GM21515 (cell line): ENCODE results near the gene AP4B1.
"Not testable (repeated sequence)": the region's sequence is repeated elsewhere in the genome, so short reads cannot be mapped to it uniquely, and the experiment has no call there.

ENCODE experiments used
- ATAC-seq: cut with Tn5 transposase; IDR thresholded peaks from one replicate; pipeline ENCODE4 v1.9.1; 2021; ENCODE audit not compliant: unreplicated experiment

The AP4B1 gene

GRCh38 chr1:113904674-113905434 is at the start of gene AP4B1, which contains the start of gene DCLRE1B:
TSS of gene AP4B1 (minus strand) at chr1:113904799. CDS start at chr1:113904717, 82 bp downstream.
TSS of gene DCLRE1B (plus strand) at chr1:113905326. CDS start at chr1:113905587, 261 bp downstream.
- ATAC-seq: peak; percentile 88

DNA sequence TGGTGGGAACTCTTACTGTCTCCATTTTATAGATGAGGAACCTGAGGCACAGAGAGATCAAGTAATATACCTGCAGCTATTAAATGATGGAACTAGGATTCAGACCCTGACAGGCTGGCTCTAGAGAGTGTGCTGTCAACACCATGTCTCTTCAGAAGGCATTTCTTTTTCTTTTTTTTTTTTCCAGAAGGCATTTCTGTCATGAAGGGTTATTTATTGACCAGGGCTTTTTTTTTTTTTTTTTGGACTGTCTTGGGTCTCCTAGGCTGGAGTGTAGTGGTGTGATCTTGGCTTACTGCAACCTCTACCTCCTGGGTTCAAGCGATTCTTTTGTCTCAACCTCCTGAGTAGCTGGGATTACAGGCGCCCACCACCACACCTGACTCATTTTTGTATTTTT is 47.1 kb upstream of the AP4B1 start:
- ATAC-seq: no peak

DNA sequence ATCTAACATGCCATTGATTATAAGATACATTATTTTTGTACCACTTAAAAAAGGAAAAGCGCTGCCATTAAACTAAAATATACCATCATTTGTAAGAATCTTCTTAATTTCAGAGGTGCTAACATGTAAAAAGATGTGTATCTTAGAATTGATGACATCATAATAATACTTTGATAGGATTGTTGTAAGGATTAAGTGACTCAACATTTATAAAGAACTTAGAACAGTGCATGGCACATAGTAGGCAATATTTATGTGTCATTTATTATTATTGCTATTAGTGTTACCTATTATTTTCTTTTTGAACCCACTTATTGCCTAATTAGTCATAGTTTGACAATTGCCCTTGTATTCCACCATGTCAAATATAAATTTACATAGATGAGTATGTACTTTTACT is 46.3 kb upstream of the AP4B1 start:
- ATAC-seq: no peak

GRCh38 chr1:113949007-113949406 is 44.4 kb upstream of the AP4B1 start:
- no peak for ATAC-seq

DNA sequence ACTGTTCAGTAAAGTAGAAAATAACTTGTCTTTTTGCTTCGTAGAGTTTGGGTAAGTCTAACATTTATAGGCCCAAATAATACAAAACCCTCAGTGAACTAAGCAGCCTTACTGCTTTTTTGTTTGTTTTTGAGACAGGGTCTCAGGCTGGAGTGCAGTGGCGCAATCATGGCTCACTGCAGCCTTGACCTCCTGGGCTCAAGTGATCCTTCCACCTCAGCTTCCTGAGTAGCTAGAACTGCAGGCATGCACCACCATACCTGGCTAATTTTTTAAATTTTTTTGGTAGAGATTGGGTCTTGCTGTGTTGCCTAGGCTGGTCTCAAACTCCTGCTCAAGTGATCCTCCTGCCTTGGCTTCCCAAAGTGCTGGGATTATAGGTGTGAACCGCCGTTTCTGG is 43.6 kb upstream of the AP4B1 start:
- not testable (repeated sequence) for ATAC-seq

DNA sequence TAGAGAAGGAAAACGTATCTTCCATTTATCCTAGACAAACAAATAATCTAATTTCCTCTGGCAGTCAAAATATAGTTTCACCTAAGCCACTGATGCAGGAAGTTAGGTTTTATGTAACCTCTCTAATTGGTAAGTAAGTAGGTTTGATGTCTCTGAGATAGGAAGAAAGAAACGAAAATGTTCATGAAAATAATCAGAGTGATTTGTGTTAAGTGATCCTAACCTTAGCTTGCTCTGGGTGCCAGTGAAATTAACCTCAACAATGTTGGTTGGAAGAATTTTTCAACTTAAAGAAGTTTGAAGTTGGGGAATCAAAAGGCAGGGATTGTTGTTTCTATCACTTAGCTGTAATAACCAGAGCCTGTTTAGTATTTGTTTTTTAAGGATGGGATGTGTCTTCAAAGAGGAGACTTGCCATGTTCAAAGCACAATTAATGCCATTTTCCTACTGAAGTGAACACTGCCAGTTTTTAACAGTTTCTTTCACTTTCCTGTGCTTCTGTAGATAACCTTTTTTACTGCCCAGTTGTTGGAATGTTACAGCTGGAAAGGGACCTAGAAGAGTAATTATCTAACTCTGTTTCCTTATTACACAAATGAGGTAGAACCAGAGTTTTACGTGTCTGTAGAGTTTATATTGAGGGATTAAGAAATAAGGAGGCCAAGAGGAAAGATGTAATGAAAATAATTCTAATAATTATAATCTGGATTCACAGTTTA is 42.9 kb upstream of the AP4B1 start:
- no peak for ATAC-seq

GRCh38 chr1:113946678-113947387 is 42.2 kb upstream of the AP4B1 start:
- no peak for ATAC-seq

- ATAC-seq: no peak
Observed at GRCh38 chr1:113946112-113946511, 41.5 kb upstream of the AP4B1 start.

DNA sequence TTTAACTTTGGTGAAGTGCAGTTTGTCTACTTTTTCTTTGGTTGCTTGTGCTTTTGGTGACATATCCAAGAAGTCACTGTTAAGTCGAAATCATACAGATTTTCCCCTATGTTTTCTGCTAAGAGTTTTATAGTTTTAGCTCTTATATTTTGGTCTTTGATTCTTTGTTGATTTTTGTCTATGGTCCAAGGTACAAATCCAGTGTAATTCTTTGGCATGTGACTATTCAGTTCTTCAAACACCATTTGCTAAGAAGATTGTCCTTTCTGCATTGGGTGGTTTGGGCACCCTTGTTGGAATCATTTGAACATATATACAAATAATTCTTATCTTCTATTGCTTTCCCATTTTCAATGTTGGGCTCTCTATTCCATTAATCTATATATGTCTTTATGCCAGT is 40.7 kb upstream of the AP4B1 start:
- ATAC-seq: no peak

DNA sequence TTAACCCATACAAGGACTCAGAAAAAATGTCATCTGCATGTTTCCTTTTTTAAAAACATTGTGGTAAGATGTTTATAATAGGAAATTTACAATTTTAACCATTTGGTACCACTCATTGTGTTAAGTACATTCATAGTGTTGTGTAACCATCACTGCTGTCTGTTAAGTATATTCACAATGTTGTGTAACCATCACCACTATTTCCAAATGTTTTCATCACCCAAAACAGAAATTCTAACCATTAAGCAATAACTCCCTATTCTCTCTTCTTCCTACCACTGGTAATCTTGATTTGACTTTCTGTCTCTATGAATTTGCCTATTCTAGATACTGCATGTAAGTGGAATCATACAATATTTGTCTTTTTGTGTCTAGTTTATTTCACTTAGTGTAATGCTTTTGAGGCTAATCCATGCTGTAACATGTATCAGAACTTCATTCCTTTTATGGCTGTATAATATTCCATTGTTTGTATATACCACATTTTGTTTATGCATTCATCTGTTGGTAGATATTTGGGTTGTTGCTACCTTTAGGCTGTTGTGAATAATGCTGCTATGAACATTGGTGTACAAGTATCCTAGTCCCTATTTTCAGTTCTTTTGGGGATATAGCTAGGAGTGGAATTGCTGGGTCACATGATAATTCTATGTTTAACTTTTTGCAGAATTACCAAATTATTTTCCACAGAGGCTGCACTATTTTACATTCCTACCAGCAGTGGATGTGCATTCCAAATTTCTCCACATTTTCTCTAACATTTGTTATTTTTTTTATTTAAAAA is 38.6 kb upstream of the AP4B1 start:
- ATAC-seq: no peak

GRCh38 chr1:113942527-113942926 is 37.9 kb upstream of the AP4B1 start:
- no peak for ATAC-seq

- ATAC-seq: no peak
Observed at GRCh38 chr1:113941245-113941559, 36.6 kb upstream of the AP4B1 start.

- peak; percentile 54 for ATAC-seq
Observed at GRCh38 chr1:113940365-113941244, 36.0 kb upstream of the AP4B1 start.

- ATAC-seq: no peak
Observed at GRCh38 chr1:113938192-113938591, 33.6 kb upstream of the AP4B1 start.

- ATAC-seq: no peak
Observed at GRCh38 chr1:113937146-113937545, 32.5 kb upstream of the AP4B1 start.

DNA sequence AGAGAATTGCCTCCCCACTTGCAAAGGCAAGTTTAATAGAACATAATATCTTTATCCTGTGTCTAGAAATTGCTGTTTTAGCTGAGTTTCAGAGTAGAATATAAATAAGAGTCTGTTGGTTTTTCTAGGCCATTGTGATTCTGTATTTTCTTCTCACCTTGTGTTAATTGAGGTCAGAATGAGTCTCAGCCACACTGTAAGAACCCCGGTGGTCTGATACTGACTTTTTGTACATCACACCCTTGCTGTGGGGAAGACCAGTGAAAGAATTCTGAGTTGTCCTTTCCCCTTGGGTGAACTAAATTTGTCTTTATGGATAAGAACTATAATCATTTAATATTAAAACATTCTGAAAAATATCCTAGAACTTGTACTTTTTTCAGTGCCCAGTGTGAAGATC is 31.4 kb upstream of the AP4B1 start:
- no peak for ATAC-seq

DNA sequence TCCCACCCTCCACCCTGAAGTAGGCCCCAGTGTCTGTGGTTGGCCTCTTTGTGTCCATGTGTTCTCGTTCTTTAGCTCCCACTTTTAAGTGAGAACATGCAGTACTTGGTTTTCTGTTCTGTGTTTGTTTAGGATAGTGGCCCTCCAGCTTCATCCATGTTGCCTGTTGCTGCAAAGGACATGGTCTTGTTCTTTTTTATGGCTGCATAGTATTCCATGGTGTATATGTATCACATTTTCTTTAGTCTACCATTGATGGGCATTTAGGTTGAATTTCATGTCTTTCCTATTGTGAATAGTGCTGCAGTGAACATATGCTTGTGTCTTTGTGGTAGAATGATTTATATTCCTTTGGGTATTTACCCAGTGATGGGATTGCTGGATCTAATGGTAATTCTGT is 30.6 kb upstream of the AP4B1 start:
- ATAC-seq: no peak

DNA sequence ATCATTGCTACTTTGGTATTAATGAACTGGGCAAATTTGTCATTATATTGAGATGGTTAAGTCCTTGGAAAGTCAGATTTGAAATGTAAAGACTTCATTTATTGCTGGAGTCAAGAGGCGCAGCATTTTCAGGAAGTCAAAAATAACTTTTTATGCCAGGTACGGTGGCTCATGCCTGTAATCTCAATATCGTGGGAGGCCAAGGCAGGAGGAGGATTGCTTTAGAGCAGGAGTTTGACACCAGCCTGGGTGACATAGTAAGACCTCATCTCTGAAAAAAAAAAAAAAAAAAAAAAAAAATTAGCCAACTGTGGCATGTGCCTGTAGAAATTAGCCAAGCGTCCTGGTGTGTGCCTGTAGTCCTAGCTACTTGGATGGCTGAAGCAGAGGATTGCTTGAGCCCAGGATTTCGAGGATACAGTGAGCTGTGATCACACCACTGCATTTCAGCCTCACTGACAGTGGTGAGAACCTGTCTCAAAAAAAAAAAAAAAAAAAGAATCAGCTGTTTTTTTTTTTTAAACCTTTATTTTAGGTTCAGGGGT is 30.0 kb upstream of the AP4B1 start:
- ATAC-seq: no peak

DNA sequence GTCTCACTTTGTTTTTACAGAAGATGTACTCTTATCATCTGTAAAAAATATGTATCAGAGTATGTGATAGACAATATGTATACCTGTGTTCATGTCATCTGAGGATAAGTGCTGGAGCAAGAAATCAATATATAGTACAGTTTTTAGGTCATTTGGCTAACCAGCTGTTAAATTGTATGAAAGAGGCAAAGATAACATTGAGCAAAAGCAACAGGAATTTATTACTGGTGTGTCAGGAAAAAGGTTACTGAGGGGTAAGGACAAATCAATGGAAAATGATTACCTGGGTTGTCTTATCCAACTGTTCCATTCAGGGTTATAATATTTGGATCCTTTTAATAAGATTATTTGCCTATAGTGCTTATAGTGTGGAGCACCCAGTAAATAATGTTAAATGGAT is 29.4 kb upstream of the AP4B1 start:
- no peak for ATAC-seq

GRCh38 chr1:113931451-113931851 is 26.9 kb upstream of the AP4B1 start:
- no peak for ATAC-seq
